ENCODE measurements around the gene ATF1. TPM values are rescaled to one million over a fixed set of nuclear protein-coding genes. Genes with fewer than 3 reads are reported as not detected.

The ATF1 gene
- total RNA-seq, 5 donors from 2014 or later (not counting 1 experiment from before 2014, with no cell fraction given) = 33.2 to 42.8 (median 35.5) TPM

GRCh38 chr12:50725011-50725942 is 38.6 kb upstream of the ATF1 start:
- WGBS (ENCODE audit: insufficient coverage) = 94% methylated on average over 2 of the region's 5 CpGs
- no peak overlapping the region for H3K27ac Mint-ChIP-seq

GRCh38 chr12:50727466-50727865 is 36.4 kb upstream of the ATF1 start:
- no peaks in the 10 kb centered on the region for H3K9me3 Mint-ChIP-seq
- no peak overlapping the region for H3K27ac ChIP-seq (ENCODE audit: low read length)
- H3K27me3 ChIP-seq (replicated peaks in 1 of 2; ENCODE audit: control insufficient read depth in 2 of 2, extremely low read depth in 1 of 2, insufficient read depth in 2 of 2, low read length in 1 of 2) = no peaks in the 10 kb centered on the region
- no CpG with 5 or more reads among the region's 2 CpGs for WGBS (ENCODE audit: insufficient coverage)
- ChIA-PET CTCF (interaction anchor here in 1 of 2 donors (0.9 kb wide), 1 partner anchor 9 kb away, joined by 3 read pairs; no protein-coding TSS in a partner anchor), POLR2A (interaction anchor here in 1 of 2 donors (0.8 kb wide), 1 partner anchor 18 kb away, joined by 3 read pairs; no protein-coding TSS in a partner anchor)
- no peaks in the 10 kb centered on the region for H3K27me3 Mint-ChIP-seq
- DNase-seq (no peak), ATAC-seq (replicated peaks in 1 of 4) (no peak)
- H3K36me3 ChIP-seq (ENCODE audit: control insufficient read depth in 2 of 2, extremely low read depth in 1 of 2, insufficient read depth in 1 of 2, low read length in 1 of 2) = peaks cover 16 to 87% of the 10 kb centered on the region in 2 donors
- no peaks in the 10 kb centered on the region for H3K4me1 ChIP-seq (ENCODE audit: control insufficient read depth in 1 of 2, extremely low read depth in 1 of 2, insufficient read depth in 2 of 2, low read length in 2 of 2)
- no peaks in the 10 kb centered on the region for H3K9me3 ChIP-seq
- no peak overlapping the region for H3K27ac Mint-ChIP-seq
- H3K4me3 Mint-ChIP-seq = no peak overlapping the region
- H3K4me3 ChIP-seq (ENCODE audit: control insufficient read depth in 1 of 2, extremely low read depth in 1 of 2, low read length in 1 of 2) = no peak overlapping the region
- peaks cover 65% of the 10 kb centered on the region for H3K36me3 Mint-ChIP-seq
- no peaks in the 10 kb centered on the region for H3K4me1 Mint-ChIP-seq

More at GRCh38 chr12:50725011-50725942, 38.6 kb upstream of the ATF1 start:
- ChIA-PET POLR2A (no interaction called here), CTCF (no interaction called here)
- no peak overlapping the region for H3K27ac ChIP-seq (ENCODE audit: low read length)
- no peaks in the 10 kb centered on the region for H3K4me1 ChIP-seq (ENCODE audit: control insufficient read depth in 1 of 2, extremely low read depth in 1 of 2, insufficient read depth in 2 of 2, low read length in 2 of 2)
- no peak overlapping the region for H3K4me3 ChIP-seq (ENCODE audit: control insufficient read depth in 1 of 2, extremely low read depth in 1 of 2, low read length in 1 of 2)
- H3K9me3 ChIP-seq = no peaks in the 10 kb centered on the region
- H3K36me3 ChIP-seq (ENCODE audit: control insufficient read depth in 2 of 2, extremely low read depth in 1 of 2, insufficient read depth in 1 of 2, low read length in 1 of 2) = peaks cover 12 to 85% of the 10 kb centered on the region in 2 donors
- Mint-ChIP-seq H3K4me3 (no peak overlapping the region), H3K4me1 (no peaks in the 10 kb centered on the region), H3K9me3 (no peaks in the 10 kb centered on the region), H3K27me3 (no peaks in the 10 kb centered on the region), H3K36me3 (peaks cover 70% of the 10 kb centered on the region)
- ATAC-seq (replicated peaks in 1 of 4) = no peak
- H3K27me3 ChIP-seq (replicated peaks in 1 of 2; ENCODE audit: control insufficient read depth in 2 of 2, extremely low read depth in 1 of 2, insufficient read depth in 2 of 2, low read length in 1 of 2) = no peaks in the 10 kb centered on the region
- DNase-seq = no peak

- Mint-ChIP-seq H3K36me3 (peaks cover 64% of the 10 kb centered on the region), H3K4me1 (no peaks in the 10 kb centered on the region), H3K27me3 (no peaks in the 10 kb centered on the region), H3K4me3 (no peak overlapping the region), H3K27ac (no peak overlapping the region), H3K9me3 (no peaks in the 10 kb centered on the region)
- ChIA-PET CTCF (no interaction called here), POLR2A (no interaction called here)
- no peak for DNase-seq
- no peaks in the 10 kb centered on the region for H3K9me3 ChIP-seq
- no peak overlapping the region for H3K27ac ChIP-seq (ENCODE audit: low read length)
- 94% methylated on average over 6 of the region's 7 CpGs for WGBS (ENCODE audit: insufficient coverage)
- H3K4me3 ChIP-seq (ENCODE audit: control insufficient read depth in 1 of 2, extremely low read depth in 1 of 2, low read length in 1 of 2) = no peak overlapping the region
- ATAC-seq (replicated peaks in 1 of 4) = no peak
- no peaks in the 10 kb centered on the region for H3K27me3 ChIP-seq (replicated peaks in 1 of 2; ENCODE audit: control insufficient read depth in 2 of 2, extremely low read depth in 1 of 2, insufficient read depth in 2 of 2, low read length in 1 of 2)
- H3K4me1 ChIP-seq (ENCODE audit: control insufficient read depth in 1 of 2, extremely low read depth in 1 of 2, insufficient read depth in 2 of 2, low read length in 2 of 2) = no peaks in the 10 kb centered on the region
- peaks cover 14 to 83% of the 10 kb centered on the region in 2 donors for H3K36me3 ChIP-seq (ENCODE audit: control insufficient read depth in 2 of 2, extremely low read depth in 1 of 2, insufficient read depth in 1 of 2, low read length in 1 of 2)
These were observed 35.5 kb upstream of the ATF1 start for GRCh38 chr12:50728417-50728816.

- 100% methylated on average over 1 of the region's 4 CpGs for WGBS (ENCODE audit: insufficient coverage)
- no peak overlapping the region for H3K4me3 ChIP-seq (ENCODE audit: control insufficient read depth in 1 of 2, extremely low read depth in 1 of 2, low read length in 1 of 2)
- H3K4me1 ChIP-seq (ENCODE audit: control insufficient read depth in 1 of 2, extremely low read depth in 1 of 2, insufficient read depth in 2 of 2, low read length in 2 of 2) = no peaks in the 10 kb centered on the region
- Mint-ChIP-seq H3K4me3 (no peak overlapping the region), H3K36me3 (peaks cover 63% of the 10 kb centered on the region), H3K27ac (no peak overlapping the region), H3K4me1 (no peaks in the 10 kb centered on the region), H3K27me3 (no peaks in the 10 kb centered on the region), H3K9me3 (no peaks in the 10 kb centered on the region)
- peaks cover 14 to 83% of the 10 kb centered on the region in 2 donors for H3K36me3 ChIP-seq (ENCODE audit: control insufficient read depth in 2 of 2, extremely low read depth in 1 of 2, insufficient read depth in 1 of 2, low read length in 1 of 2)
- no peaks in the 10 kb centered on the region for H3K27me3 ChIP-seq (replicated peaks in 1 of 2; ENCODE audit: control insufficient read depth in 2 of 2, extremely low read depth in 1 of 2, insufficient read depth in 2 of 2, low read length in 1 of 2)
- H3K9me3 ChIP-seq = no peaks in the 10 kb centered on the region
- ATAC-seq (replicated peaks in 1 of 4) (no peak), DNase-seq (no peak)
- ChIA-PET POLR2A (interaction anchor here in 1 of 2 donors (0.6 kb wide), 1 partner anchor 29 kb away, joined by 3 read pairs; no protein-coding TSS in a partner anchor), CTCF (no interaction called here)
- H3K27ac ChIP-seq (ENCODE audit: low read length) = no peak overlapping the region
These were observed 35.1 kb upstream of the ATF1 start for GRCh38 chr12:50728841-50729240.

- ChIA-PET CTCF (interaction anchor here in 1 of 2 donors (1.0 kb wide), 1 partner anchor 312 kb away, joined by 4 read pairs; no protein-coding TSS in a partner anchor), POLR2A (no interaction called here)
- Histone ChIP-seq H3K4me3 (ENCODE audit: control insufficient read depth in 1 of 2, extremely low read depth in 1 of 2, low read length in 1 of 2) (no peak overlapping the region), H3K9me3 (no peaks in the 10 kb centered on the region), H3K36me3 (ENCODE audit: control insufficient read depth in 2 of 2, extremely low read depth in 1 of 2, insufficient read depth in 1 of 2, low read length in 1 of 2) (peaks cover 14 to 85% of the 10 kb centered on the region in 2 donors), H3K27ac (ENCODE audit: low read length) (no peak overlapping the region), H3K4me1 (ENCODE audit: control insufficient read depth in 1 of 2, extremely low read depth in 1 of 2, insufficient read depth in 2 of 2, low read length in 2 of 2) (no peaks in the 10 kb centered on the region), H3K27me3 (replicated peaks in 1 of 2; ENCODE audit: control insufficient read depth in 2 of 2, extremely low read depth in 1 of 2, insufficient read depth in 2 of 2, low read length in 1 of 2) (no peaks in the 10 kb centered on the region)
- DNase-seq (no peak), ATAC-seq (replicated peaks in 1 of 4) (no peak)
- Mint-ChIP-seq H3K27ac (no peak overlapping the region), H3K27me3 (no peaks in the 10 kb centered on the region), H3K9me3 (no peaks in the 10 kb centered on the region), H3K36me3 (peaks cover 69% of the 10 kb centered on the region), H3K4me3 (no peak overlapping the region), H3K4me1 (no peaks in the 10 kb centered on the region)
- WGBS (ENCODE audit: insufficient coverage) = 94% methylated on average over 8 of the region's 9 CpGs
These were observed 31.3 kb upstream of the ATF1 start for GRCh38 chr12:50732591-50732990.

- no peak for ATAC-seq (replicated peaks in 1 of 4)
These were observed 30.2 kb upstream of the ATF1 start for GRCh38 chr12:50733706-50734105.

More at GRCh38 chr12:50733706-50734105, 30.2 kb upstream of the ATF1 start:
- Histone ChIP-seq H3K27me3 (replicated peaks in 1 of 2; ENCODE audit: control insufficient read depth in 2 of 2, extremely low read depth in 1 of 2, insufficient read depth in 2 of 2, low read length in 1 of 2) (no peaks in the 10 kb centered on the region), H3K36me3 (ENCODE audit: control insufficient read depth in 2 of 2, extremely low read depth in 1 of 2, insufficient read depth in 1 of 2, low read length in 1 of 2) (peaks cover 14 to 82% of the 10 kb centered on the region in 2 donors), H3K27ac (ENCODE audit: low read length) (no peak overlapping the region), H3K9me3 (no peaks in the 10 kb centered on the region), H3K4me3 (ENCODE audit: control insufficient read depth in 1 of 2, extremely low read depth in 1 of 2, low read length in 1 of 2) (no peak overlapping the region), H3K4me1 (ENCODE audit: control insufficient read depth in 1 of 2, extremely low read depth in 1 of 2, insufficient read depth in 2 of 2, low read length in 2 of 2) (no peaks in the 10 kb centered on the region)
- H3K36me3 Mint-ChIP-seq = peaks cover 63% of the 10 kb centered on the region
- WGBS (ENCODE audit: insufficient coverage) = 94% methylated on average over 2 of the region's 3 CpGs
- H3K27ac Mint-ChIP-seq = no peak overlapping the region
- H3K27me3 Mint-ChIP-seq = no peaks in the 10 kb centered on the region
- DNase-seq = no peak
- CTCF ChIA-PET = no interaction called here
- no peaks in the 10 kb centered on the region for H3K4me1 Mint-ChIP-seq
- H3K4me3 Mint-ChIP-seq = no peak overlapping the region
- POLR2A ChIA-PET = no interaction called here
- H3K9me3 Mint-ChIP-seq = no peaks in the 10 kb centered on the region

All from T-cell (primary cell).